Hepatocyte (in vitro differentiated cells): Measurements from ENCODE around the gene ZBTB25. TPM values are rescaled to one million over a fixed set of nuclear protein-coding genes. Genes with fewer than 3 reads are reported as not detected.

Experiments
- DNase-seq: peaks from one replicate; pipeline ENCODE4 v3.0.0-alpha.2; 2016; ENCODE audit warnings: low spot score
- H2AFZ ChIP-seq: fragments of 200-600 bp; sonication (generic); 2 replicates; pipeline ENCODE4 v1.6.0; 2016; ENCODE audit warnings: antibody characterized with exemption, mild to moderate bottlenecking
- H3K27ac ChIP-seq: fragments of 200-600 bp; sonication (generic); 2 replicates; pipeline ENCODE4 v1.5.1; 2016; ENCODE audit warnings: mild to moderate bottlenecking
- H3K27me3 ChIP-seq: fragments of 200-600 bp; sonication (generic); 2 replicates; pipeline ENCODE4 v1.6.1; 2016
- H3K36me3 ChIP-seq: fragments of 200-600 bp; sonication (generic); replicated peaks from 2 replicates; pipeline ENCODE4 v1.5.1; 2016; ENCODE audit warnings: low read depth; ENCODE audit not compliant: insufficient read depth
- H3K4me1 ChIP-seq: fragments of 200-600 bp; sonication (generic); 2 replicates; pipeline ENCODE4 v1.5.1; 2016; ENCODE audit warnings: mild to moderate bottlenecking, moderate library complexity; ENCODE audit not compliant: insufficient read depth
- H3K4me2 ChIP-seq: fragments of 200-600 bp; sonication (generic); 2 replicates; pipeline ENCODE4 v1.6.0; 2016
- H3K4me3 ChIP-seq: fragments of 200-600 bp; sonication (generic); 2 replicates; pipeline ENCODE4 v1.5.1; 2016; ENCODE audit warnings: mild to moderate bottlenecking
- H3K79me2 ChIP-seq: fragments of 200-600 bp; sonication (generic); 2 replicates; pipeline ENCODE4 v1.6.0; 2017; ENCODE audit warnings: mild to moderate bottlenecking
- H3K9me2 ChIP-seq: fragments of 200-600 bp; sonication (generic); replicated peaks from 2 replicates; pipeline ENCODE4 v1.6.0; 2017; ENCODE audit warnings: mild to moderate bottlenecking; ENCODE audit not compliant: insufficient read depth
- H3K9me3 ChIP-seq: fragments of 200-600 bp; sonication (generic); 2 replicates; pipeline ENCODE4 v1.5.1; 2016; ENCODE audit warnings: low read depth, mild to moderate bottlenecking
- H4K20me1 ChIP-seq: fragments of 200-600 bp; sonication (generic); 2 replicates; pipeline ENCODE4 v1.6.0; 2016; ENCODE audit warnings: mild to moderate bottlenecking; ENCODE audit not compliant: insufficient read depth, poor library complexity, severe bottlenecking
- EZH2 ChIP-seq: fragments of 200-600 bp; sonication (generic); IDR thresholded peaks from 2 replicates; pipeline ENCODE4 v1.6.1; 2016; ENCODE audit warnings: antibody characterized with exemption, mild to moderate bottlenecking, borderline replicate concordance
- EZH2phosphoT487 ChIP-seq: fragments of 200-600 bp; sonication (generic); IDR thresholded peaks from one replicate; pipeline ENCODE4 v1.6.1; 2018; ENCODE audit warnings: antibody characterized with exemption, mild to moderate bottlenecking, low read depth, moderate library complexity; ENCODE audit not compliant: unreplicated experiment, severe bottlenecking
- WGBS: methylation state at CpG from one replicate; pipeline ENCODE4 v1.1.6; 2016; ENCODE audit warnings: low lambda C conversion rate; ENCODE audit errors: missing lambda C conversion rate; 5-methylcytosine and 5-hydroxymethylcytosine counted together
- polyA plus RNA-seq: library from polyadenylated mRNA; unstranded; fragments of >200 nt; fragmentation: Nextera tagmentation; extraction: Ambion mirVana; gene quantifications from 2 replicates; pipeline ENCODE4 v1.2.1, GENCODE V29; 2016
- total RNA-seq: library from RNA; depleted of rRNA; stranded (reverse); fragments of >200 nt; gene quantifications from 2 replicates; pipeline ENCODE4 v1.2.3, GENCODE V29; 2014
- TF ChIP-seq, protein P1 (sequence below): fragments of 200-600 bp; sonication (generic); IDR thresholded peaks from 2 replicates; pipeline ENCODE4 v1.5.1; 2016; ENCODE audit warnings: antibody characterized with exemption, mild to moderate bottlenecking; ENCODE audit not compliant: poor library complexity

ZBTB25 gene
- total and polyA plus RNA-seq, 2 experiments from 2014 or later, result 7.0 to 8.4 TPM

DNA sequence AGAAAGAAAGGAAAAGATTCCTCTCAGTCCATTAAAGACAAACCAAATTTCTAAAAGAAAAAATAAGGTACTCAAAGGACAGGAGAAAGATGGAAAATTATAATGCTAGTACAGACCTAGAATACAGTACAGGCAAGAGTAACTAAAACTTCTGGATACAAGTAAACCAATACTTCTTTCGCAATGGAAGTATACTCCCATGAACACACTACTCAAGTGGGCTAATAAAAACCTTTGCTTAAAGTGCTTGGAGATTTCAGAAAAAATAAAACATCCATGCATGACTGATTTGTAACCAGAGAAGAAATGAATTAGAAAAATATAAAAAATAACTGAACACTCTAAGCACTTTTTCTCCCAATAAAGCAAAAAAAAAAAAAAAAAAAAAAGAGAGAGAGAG lies 3.5 kb downstream of the ZBTB25 start:
- H3K79me2 ChIP-seq, result peaks cover 39% of the 10 kb centered on the region
- H3K27ac ChIP-seq, result no peak overlapping the region
- no peak overlapping the region for H3K4me3 ChIP-seq
- H2AFZ ChIP-seq, result no peak overlapping the region
- H3K27me3 ChIP-seq, result no peaks in the 10 kb centered on the region
- TF ChIP-seq EZH2 (no peak), EZH2phosphoT487 (no peak)
- TF ChIP-seq, protein P1, sequence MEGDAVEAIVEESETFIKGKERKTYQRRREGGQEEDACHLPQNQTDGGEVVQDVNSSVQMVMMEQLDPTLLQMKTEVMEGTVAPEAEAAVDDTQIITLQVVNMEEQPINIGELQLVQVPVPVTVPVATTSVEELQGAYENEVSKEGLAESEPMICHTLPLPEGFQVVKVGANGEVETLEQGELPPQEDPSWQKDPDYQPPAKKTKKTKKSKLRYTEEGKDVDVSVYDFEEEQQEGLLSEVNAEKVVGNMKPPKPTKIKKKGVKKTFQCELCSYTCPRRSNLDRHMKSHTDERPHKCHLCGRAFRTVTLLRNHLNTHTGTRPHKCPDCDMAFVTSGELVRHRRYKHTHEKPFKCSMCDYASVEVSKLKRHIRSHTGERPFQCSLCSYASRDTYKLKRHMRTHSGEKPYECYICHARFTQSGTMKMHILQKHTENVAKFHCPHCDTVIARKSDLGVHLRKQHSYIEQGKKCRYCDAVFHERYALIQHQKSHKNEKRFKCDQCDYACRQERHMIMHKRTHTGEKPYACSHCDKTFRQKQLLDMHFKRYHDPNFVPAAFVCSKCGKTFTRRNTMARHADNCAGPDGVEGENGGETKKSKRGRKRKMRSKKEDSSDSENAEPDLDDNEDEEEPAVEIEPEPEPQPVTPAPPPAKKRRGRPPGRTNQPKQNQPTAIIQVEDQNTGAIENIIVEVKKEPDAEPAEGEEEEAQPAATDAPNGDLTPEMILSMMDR, result no peak
- H3K36me3 ChIP-seq, result no peaks in the 10 kb centered on the region
- DNase-seq, result no peak
- 93% methylated on average over 1 of the region's 1 CpG for WGBS
- no peaks in the 10 kb centered on the region for H4K20me1 ChIP-seq
- peak overlapping the region; percentile 90 for H3K4me2 ChIP-seq
- peaks cover 30% of the 10 kb centered on the region for H3K4me1 ChIP-seq
- H3K9me3 ChIP-seq, result no peaks in the 10 kb centered on the region
- no peaks in the 10 kb centered on the region for H3K9me2 ChIP-seq

- Histone ChIP-seq H3K9me3 (no peaks in the 10 kb centered on the region), H3K27ac (no peak overlapping the region), H3K9me2 (no peaks in the 10 kb centered on the region)
Observed at GRCh38 chr14:64496764-64497163, 6.9 kb downstream of the ZBTB25 start.

DNA sequence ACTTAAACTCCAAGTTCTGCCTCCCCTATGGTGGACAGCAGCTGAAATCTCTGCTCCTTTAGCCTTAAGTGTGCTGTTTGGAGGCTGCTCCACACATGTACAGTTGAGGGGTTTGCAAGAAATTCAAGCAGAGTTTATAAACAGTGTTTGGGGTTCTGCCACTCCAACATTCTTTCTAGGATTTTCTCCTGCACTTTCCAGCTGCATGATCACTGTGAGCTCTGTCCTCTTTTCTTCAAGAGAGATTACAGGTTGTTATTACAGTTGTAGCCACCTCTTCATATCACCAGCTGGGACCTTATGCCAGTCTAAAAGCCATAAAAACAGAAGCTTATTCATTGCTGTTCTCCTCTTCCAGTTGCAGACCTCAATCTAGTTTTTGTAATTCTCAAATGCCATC lies 8.4 kb downstream of the ZBTB25 start:
- Histone ChIP-seq H3K9me3 (no peaks in the 10 kb centered on the region), H3K27me3 (no peaks in the 10 kb centered on the region), H2AFZ (no peak overlapping the region), H3K4me1 (peaks cover 6% of the 10 kb centered on the region), H3K79me2 (peaks cover 35% of the 10 kb centered on the region), H3K4me2 (no peak overlapping the region), H3K9me2 (no peaks in the 10 kb centered on the region), H3K27ac (no peak overlapping the region), H3K36me3 (no peaks in the 10 kb centered on the region), H4K20me1 (no peaks in the 10 kb centered on the region), H3K4me3 (no peak overlapping the region)
- TF ChIP-seq, protein P1, result no peak
- TF ChIP-seq EZH2 (no peak), EZH2phosphoT487 (no peak)
- no peak for DNase-seq

More at GRCh38 chr14:64496764-64497163, 6.9 kb downstream of the ZBTB25 start:
- DNase-seq, result no peak
- H3K4me2 ChIP-seq, result no peak overlapping the region
- H3K36me3 ChIP-seq, result no peaks in the 10 kb centered on the region
- no peaks in the 10 kb centered on the region for H3K27me3 ChIP-seq
- H3K4me1 ChIP-seq, result peaks cover 20% of the 10 kb centered on the region
- TF ChIP-seq EZH2phosphoT487, result no peak
- no peak for TF ChIP-seq EZH2
- TF ChIP-seq, protein P1, result no peak
- H3K79me2 ChIP-seq, result peaks cover 33% of the 10 kb centered on the region
- H4K20me1 ChIP-seq, result no peaks in the 10 kb centered on the region
- H3K4me3 ChIP-seq, result no peak overlapping the region
- no peak overlapping the region for H2AFZ ChIP-seq

DNA sequence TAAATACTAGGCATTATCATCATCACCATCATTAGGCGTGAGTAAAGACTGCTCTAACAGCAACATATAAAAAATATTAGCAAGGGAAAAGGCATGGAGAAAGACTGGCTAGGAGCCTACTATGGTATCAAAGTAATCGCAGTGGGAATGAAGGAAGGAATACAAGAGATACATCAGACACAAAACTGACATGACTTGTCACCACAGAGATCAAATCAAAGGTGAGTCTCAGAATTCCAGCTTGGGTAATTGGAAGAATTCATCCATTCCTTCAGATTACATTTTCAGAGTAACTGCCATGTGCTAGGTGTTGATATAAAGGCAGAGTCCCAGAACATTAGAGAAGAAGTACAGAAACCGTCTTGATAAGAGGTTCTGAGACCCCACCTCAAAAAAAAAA lies 10.2 kb downstream of the ZBTB25 start:
- no peaks in the 10 kb centered on the region for H4K20me1 ChIP-seq
- no peaks in the 10 kb centered on the region for H3K9me3 ChIP-seq
- H2AFZ ChIP-seq, result no peak overlapping the region
- H3K4me3 ChIP-seq, result no peak overlapping the region
- no peaks in the 10 kb centered on the region for H3K9me2 ChIP-seq
- H3K27ac ChIP-seq, result no peak overlapping the region
- H3K36me3 ChIP-seq, result no peaks in the 10 kb centered on the region
- no peaks in the 10 kb centered on the region for H3K27me3 ChIP-seq
- H3K4me1 ChIP-seq, result peaks cover 6% of the 10 kb centered on the region
- no peak overlapping the region for H3K4me2 ChIP-seq
- peaks cover 19% of the 10 kb centered on the region for H3K79me2 ChIP-seq
- WGBS, result 88% methylated on average over 3 of the region's 3 CpGs
- DNase-seq, result no peak
- no peak for TF ChIP-seq EZH2
